DMS53 treated with DMSO at 0.1 percent for 48 hours (cell line): ENCODE data around the gene DAB2IP.

Experiments used
- DNase-seq: peaks from one replicate; lab custom pipeline; 2025; ENCODE audit not compliant: unreplicated experiment; lab: John Stamatoyannopoulos, UW

DAB2IP gene

DNA sequence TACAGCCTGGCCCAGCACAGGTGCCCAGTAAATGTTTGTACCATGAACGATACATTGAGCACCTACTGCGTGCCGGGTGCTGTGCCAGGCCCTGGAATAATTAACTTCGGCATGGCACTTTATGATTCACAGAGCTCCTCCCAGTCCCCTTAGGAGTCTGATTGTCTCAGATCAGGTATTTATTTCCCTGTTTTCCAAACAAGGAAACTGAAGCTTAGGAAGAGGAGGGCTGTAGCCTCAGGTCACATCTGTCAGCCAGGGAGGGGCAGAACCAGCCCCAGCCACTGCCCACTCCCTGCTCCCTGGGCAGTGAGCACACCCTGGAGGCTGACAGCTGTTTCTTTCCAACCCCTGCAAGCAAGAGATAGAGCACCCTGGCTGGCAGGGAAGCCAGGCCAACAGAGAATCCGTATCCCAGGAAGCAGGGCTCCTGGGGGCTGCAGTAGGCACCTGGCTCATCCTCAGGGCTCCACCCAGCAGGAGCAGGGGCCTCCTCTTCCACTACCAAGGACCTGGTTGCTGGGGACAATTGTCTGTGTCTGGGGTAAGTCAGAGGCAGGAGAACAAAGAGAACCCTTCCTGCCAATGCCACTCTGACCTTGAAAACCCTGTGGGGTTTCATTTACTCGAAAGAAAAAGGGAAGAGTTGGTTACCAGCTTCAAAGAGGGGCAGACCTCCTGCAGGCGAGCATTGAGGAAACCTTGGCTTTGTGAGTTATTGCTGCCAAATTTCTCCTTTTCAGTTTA, 69.0 kb downstream of the DAB2IP start:
- no peak for DNase-seq

DNA sequence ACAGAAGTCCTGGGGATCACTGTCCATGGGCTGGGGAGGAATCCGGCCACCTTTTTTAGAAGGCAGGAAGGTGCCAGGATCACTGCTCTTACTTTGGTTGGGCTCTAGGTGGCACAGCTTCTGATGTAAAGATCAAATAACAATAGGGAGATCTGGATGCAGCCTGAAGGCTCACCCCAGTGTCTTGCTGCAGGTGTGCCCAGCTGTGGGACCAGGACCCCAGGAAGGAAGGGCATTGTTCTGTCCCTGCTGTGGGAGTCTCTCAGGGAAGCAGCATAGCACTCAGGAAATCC, 69.6 kb downstream of the DAB2IP start:
- DNase-seq = no peak

DNA sequence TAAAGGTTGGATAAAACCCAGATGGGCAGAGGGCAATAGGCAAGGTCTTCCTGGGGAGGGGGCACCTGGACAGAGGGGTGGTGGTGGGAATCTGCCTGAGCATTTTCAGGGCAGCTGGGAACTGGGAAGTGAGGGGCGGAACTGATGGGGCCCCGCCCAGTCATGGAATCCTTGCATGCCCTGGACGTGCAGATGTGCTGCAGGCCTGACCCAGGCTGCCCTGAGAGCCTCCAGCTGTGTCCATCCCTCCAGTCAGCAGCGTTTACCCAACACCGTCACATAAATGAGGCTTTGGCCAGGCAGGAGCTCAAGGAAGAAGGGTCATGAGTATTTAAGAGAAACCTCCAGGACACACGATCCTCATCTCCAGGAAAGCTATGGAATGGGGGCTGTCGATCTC, 70.3 kb downstream of the DAB2IP start:
- DNase-seq = no peak

DNA sequence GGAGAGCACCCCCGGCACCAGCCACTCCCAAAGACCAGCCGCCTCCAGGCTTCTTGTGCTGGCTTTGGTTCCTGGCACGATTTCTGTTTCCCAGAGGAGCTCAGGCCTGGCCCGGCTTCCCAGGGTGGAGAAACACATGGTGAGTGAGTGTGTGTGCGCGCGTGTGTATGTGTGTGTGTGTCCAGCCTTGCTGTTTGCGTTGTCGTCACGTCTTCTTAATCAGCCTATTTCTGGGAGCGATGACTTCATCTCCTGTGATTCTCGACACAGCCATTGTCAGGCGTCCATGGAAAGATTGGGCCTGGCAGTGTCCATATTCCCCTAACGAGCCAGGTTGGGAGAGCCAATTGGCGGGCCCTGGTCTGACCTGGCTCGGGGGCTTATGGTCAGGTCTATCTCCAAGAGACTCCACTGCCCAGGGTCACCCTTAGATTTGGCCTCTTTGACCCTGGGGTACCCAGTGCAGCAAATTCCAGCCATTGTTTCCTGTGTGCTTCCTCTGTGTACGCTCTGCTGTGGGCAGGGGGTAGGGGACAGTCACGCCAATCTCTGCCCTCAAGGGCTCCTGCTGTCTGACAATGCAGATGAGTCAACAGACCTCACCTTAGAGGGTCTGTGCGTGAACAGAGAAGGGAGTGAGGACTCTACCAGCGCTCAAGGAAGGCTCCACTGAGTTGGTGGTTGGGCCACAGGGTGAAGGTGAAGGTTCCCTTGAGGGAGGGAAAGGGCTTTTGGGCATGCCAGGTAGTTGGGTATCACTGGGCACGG, 73.8 kb downstream of the DAB2IP start:
- no peak for DNase-seq

DNA sequence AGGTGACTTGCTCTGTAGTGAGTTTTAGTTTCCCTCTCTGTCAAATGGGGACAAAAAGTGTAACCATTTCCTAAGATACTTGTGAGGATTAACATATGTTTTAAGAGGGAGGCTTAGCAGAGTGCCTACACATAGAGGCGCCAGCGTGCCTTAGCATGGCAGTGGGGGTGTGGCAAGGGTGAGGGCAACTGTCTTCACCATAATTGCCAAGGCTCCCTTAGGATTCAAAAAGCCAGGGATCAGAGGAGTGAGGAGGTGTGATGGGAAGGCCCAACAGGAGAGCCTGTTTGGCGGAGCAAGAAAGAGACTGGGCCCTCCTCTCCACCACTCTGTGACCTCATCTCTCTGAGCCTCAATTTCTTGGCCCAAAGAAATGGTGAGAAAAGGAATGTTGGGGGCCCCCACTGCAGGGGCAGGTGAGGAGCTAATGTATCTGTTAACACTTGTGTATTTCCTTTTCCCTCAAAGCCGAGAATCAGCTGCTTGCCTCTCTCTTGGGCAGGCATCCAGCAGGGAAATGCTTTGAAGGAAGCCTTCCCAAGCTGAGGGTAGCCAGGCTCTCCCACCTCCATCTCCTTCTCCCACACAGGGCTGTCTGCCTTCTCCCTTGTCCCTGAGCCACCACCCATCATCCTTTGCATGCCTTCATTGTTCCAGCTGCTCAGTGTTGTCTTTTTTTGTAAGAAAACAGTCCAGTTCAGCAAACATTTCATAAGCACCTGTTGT, 76.0 kb downstream of the DAB2IP start:
- DNase-seq = no peak

DNA sequence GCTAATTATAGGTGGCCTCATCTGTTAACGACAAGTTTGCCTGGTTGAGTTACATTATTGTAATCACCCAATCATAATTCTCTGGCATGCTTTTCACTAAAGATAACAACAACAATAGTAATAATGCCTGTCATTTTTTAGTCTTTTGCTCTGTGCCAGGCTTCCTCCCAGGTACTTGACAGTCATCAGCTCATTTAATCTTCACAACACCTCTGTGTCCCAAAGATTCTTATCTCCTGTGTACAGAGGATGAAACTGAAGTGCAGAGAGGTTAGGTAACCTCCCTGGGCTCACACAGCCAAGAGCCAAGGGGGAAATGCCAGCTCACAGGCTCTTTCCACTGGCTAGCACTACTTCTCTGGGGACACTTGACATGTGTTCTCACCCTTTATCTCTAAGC, 77.5 kb downstream of the DAB2IP start:
- DNase-seq = no peak

DNA sequence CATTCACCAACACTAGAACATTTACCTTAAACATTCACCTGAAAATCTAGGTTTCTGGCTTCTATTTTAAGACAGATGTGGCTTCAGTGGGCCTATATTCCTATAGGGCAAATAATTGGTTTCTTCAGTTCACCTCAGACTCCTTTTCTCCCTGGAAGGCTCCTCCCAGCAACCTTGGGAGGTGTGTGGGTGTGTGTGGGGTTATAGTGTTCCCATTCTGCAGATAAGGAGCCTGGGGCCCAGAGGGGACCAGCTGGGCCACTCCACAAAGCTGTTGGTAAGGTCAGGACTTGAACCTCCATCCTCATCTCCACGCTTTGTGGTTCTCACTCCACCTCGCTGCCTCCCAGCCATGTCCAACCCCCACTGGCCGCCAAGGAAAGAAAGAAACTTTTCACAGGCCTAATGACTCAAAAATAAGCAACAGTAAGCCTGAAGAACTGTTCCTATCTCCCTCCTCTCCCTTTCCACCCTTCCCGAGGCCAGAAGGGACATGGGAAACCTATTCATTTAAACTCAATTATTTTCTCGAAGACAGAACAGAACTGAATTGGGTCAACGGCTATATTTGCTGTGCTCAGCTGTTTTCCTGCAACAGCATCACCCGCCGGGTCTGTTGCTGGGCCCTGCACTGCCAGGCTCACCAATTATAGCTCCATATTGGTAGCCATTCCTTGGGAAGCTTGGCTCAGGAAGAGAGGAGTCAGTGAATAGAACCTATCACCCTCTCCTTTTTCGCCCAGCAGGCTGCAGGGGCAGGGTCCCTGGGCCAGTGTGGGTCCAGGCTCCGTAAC, 78.5 kb downstream of the DAB2IP start:
- DNase-seq = no peak

DNA sequence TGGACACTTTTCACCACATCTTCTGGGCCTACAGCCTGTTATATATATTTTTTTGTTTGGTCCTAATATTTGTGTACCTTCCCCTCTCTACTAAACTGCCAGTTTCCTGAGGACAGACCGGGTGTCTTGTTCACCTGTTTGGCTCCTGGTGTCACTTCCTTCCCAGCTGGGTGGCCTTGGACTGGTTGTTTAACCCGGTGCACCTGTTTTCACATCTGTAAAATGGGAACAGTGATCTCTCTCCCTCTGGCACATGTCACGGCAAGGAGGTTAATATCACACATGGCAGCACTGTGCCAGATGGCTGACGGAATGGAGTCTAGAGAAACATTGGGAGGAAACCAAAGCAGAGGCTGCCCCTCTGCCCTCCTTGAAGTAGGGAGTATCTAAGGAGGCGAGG, 79.7 kb downstream of the DAB2IP start:
- DNase-seq = no peak

DNA sequence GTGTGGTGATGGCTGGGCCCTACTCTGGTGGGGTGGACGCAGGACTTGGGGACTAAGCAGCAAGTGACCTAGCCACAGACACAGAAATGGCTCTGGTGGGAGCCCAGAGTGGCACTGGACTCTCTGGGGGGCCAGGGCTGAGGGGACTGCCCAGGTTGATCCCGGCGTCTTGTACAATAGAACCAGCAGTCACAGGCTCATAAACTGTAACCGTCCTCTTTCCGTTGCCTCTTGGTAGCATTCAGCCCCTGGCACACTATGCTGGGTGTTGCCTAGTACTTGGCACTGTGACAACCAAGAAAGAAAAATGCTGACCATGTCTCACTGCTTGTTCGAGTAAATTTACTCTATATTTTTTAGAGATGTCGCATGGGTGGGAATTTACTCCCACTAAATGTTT, 80.5 kb downstream of the DAB2IP start:
- no peak for DNase-seq

DNA sequence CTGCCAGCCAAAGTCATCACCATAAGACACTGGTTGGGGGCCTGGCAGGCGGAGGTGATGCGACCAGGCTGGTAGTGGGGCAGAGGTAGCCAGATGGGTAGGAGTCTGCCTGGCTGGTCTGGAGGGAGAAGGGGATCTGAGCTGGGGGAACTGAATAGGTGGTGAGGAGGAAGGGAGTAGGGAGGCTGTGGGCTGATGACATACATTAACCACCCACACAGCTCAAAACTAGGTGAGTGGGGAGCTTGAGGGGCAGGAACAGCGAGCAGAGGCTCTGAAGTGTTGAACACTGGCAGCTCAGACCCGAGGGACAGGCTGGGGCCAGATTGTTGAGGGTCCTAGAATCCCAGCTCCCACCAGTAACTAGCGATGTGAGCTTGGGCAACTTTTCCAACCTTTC, 81.0 kb downstream of the DAB2IP start:
- no peak for DNase-seq

DNA sequence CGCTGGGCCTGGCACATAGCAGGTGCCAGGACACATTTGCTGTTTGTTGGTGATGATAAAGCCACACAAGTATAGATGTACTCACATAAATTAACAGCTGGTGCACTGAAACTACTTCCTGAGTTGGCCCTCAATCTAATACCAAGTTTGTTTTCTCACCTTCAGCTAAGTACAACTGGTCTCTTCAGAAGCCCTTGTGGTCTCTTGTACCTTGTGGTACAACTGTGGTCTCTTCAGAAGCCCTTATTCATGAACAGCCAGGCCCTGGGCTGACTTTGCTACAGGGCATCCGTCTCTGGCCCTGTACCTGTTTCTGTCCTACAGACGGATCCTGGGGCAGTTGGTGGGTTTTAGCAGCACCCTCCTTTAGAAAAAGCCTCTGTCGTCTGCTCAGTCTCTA, 81.5 kb downstream of the DAB2IP start:
- DNase-seq = no peak

DNA sequence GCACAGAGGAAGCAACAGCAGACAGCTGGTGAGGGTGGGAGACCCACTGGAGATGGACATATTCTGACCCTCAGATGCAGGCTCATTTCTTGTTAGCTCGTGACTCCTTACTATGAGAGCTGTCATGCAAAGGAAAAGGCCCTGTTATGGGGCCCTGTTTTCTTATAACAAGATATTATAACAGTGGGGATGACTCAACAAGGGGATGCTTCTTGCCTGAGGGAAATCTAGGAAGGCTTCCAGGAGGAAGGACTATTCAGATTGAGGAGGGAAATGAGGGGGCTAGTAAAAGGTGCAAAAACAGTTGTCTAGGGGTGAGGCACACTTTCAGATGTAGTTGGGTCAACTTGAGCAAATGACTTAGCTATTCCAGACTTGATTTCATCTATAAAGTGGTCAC, 83.0 kb downstream of the DAB2IP start:
- DNase-seq = no peak

DNA sequence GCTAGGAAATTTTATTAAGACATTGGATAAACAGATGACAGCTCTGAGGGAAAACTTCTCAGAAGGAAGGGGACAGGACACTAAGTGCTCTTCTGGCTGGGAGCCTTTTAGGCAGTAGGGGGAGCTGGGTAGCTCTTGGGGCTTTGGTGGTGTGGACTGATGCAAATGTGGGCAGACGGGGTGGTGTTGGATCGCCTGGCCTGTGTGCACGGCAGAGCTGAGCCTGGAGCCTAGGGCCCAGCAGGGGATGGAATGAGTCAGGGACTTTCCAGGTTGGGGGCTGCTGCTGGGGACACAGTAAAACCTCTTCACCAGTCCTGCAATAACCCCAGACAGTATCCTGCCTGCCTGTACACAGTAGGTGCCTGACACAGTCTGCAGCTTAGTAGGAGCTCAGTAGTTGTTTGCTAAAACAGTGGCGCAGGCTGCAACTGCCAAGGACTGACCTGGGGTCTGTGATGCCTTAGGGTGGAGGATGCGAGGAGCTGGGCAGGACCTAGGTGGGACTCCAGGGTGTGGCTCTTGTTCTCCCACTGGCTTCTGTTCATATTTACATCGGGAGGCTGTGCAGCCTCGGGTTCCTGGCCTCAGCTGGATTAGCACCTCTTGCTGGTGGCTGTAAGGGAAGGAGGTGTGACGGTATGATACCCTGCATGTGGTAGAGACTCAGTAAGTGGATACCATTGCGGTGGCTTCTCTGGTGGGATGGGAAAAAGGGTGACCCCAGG, 83.8 kb downstream of the DAB2IP start:
- DNase-seq = no peak

DNA sequence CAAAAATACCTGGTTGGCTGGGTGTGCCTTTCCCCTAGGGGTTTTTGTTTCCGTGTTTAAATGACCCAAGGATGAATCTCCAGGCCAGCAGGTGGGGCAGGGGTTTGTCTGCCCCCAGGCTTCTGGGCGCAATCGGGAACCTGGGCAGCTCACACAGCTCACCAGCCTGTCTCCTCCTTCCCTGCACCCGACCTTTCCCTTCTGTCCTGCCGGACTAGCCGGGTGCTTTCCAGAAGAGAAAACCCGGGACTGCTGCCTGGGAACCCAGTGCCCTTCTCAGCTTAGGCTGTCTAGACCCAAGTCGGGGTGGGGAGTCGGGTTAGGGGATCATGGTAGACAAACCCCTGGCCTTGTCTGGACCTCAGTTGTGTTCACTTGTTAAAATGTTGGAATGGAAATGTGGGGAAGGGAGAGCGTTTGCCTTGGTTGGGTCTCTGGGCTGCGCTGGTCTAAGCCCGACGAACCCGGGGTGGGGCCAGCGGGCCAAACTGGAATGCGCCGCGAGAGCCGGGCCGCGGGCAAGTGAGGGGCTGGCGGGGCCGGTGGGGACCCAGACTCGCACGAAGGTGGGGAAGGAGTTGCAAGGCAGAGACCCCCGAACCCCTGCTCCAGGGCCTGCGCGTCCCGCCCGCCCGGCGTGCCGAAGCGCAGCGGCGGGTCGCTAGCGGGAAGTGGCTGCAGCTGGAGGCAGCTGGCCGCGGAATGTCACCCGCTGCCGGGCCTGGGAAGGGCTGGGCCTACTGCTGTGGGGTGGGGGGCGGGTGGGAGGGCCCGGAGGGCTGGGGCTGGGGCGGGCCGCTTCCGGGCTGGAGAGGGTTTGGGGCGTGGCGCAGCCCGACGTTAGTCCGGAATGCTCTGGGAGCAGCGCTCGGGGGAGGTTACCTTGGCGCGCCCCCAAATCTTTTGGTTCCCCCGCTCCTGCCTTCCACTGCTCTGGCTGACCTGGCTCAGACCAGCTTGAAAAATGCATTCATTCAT, 84.6 kb downstream of the DAB2IP start:
- DNase-seq = no peak

DNA sequence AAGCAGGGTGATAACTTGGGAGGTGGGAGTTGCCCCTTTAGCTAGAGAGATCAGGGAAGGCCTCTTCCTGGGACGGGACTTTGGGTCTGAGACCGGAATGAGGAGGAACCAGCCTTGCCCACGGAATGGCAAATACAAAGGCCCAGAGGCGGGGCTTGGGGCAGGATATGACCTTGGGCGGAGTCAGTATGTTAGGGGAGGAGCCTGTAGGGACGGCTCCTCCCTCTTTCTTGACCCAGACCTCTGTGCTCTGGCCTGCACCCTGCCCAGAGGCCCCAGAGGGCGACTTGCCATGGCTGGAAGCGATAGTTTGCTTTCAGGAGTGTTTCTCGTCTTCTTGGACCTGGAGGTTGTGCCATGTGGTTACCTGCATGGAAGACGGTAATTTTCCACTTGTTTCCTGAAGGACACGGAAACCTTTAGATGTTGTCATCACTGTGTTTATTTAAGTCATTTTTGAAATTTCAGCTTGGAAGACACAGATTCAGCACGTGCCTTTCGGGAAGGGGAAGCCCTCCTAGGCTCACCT, 85.6 kb downstream of the DAB2IP start:
- no peak for DNase-seq

DNA sequence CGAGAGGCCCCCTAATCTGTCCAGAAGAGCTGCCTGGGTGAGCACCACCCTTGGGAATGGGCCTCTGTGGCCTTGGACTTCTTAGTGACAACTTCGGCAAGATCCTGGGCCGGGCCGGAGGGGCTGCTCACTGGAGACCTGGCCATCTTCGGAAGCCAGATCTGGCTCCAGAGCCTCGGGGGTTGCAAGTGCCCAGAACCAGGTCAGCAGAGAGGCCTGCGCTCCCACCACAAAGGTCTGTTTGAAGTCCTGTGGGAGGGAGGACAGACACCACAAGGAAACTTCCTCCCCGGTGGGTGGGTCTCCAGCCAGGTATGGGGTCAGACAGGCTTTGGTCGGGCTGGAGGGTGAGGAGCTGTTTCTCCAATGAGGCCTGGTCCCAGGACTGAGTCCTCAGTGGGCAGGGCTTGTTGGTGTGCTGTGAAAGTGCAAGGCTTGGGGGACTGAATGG, 86.1 kb downstream of the DAB2IP start:
- DNase-seq = no peak

DNA sequence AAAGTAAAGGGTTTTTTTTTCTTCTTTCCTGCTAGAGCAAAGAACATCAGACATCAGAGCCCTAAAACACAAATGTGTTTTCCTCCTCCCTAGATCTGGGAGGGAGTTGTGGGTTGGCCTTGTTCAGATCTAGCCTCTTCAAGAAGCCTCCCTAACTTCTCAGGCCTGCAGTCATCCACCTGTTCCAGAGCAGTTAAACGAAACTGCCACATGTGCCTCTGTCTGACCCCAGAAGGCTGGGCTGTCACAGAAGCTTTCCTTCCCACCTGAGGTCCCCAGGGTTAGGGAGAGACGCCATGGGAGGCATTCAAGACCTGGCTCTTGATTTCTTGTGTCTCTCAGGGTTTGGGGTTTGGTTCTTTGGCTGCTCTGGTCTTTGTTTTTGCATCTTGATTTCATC, 87.0 kb downstream of the DAB2IP start:
- no peak for DNase-seq

DNA sequence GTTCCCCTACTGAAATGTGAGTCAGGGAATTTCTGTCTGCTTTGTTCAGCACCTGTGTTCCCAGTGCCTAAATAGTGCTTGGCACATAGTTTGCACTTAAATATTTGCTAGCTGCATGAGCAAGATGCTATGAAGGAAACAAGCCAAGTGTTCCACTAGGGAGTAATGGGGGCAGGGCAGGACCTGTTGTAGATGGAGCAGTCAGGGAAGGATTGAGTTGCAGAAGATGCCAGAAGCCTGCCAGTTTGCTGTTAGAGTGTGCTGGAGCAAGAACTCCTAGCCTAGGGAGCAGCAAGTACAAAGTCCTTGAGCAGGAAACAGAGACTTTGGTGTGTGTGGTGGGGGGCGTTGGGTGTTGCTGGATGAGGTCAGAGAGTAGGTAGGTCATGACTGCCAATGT, 87.5 kb downstream of the DAB2IP start:
- DNase-seq = no peak

DNA sequence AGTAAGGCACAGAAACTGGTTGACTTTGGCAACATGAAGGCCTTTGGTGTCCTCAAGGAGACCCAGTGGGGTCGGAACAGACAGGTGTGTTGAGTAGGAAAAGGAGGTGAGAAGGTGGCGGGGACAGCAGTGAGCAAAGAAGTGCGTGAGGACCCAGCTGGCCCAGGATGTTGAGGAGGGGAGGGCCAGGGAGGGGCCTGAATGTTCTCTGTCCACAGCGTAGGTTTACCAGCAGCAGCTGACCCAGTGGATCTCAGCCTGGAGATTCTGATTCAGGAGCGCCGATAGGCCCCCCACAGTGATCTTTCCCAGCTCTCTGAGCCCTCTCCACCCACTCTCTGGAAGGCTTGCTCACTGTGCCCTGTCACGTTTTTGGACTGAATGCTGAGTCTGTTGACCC, 88.5 kb downstream of the DAB2IP start:
- no peak for DNase-seq
